Heart right ventricle (tissue), 16 donors: ENCODE results near the gene NLGN3. TPM values are rescaled to one million over a fixed set of nuclear protein-coding genes. Genes with fewer than 3 reads are reported as not detected.

Experiments
- ATAC-seq, 8 donors: fragments of 200-7000 bp; cut with Tn5 transposase; one replicate each; pipeline ENCODE4 v1.9.1; 2020; ENCODE audit warnings: mild to moderate bottlenecking in 8 of 8, moderate library complexity in 8 of 8, moderate number of reproducible peaks in 1 of 8
- DNase-seq, 2 donors: peaks; one replicate each; pipeline ENCODE4 v3.0.0-alpha.2; 2020
- H3K27ac ChIP-seq, 10 donors: fragments of 200-600 bp; sonication (generic) in 2 of 10; one replicate each; pipeline versions ENCODE4 v1.5.0 to v1.8.0; 2020 to 2022; ENCODE audit warnings: mild to moderate bottlenecking in 3 of 10
- H3K27me3 ChIP-seq, 7 donors: fragments of 200-600 bp; one replicate each; pipeline ENCODE4 v1.8.0; 2021 to 2022; ENCODE audit warnings: mild to moderate bottlenecking in 2 of 7
- H3K36me3 ChIP-seq, 9 donors: fragments of 200-600 bp; sonication (generic) in 1 of 9; one replicate each; pipeline versions ENCODE4 v1.5.0 to v1.8.0; 2020 to 2022; ENCODE audit warnings: mild to moderate bottlenecking in 2 of 9
- H3K4me1 ChIP-seq, 9 donors: fragments of 200-600 bp; sonication (generic) in 1 of 9; one replicate each; pipeline versions ENCODE4 v1.5.0 to v1.8.0; 2020 to 2022; ENCODE audit warnings: mild to moderate bottlenecking in 4 of 9
- H3K4me3 ChIP-seq, 10 donors: fragments of 200-600 bp; sonication (generic) in 2 of 10; one replicate each; pipeline versions ENCODE4 v1.5.0 to v1.8.0; 2020 to 2022; ENCODE audit warnings: mild to moderate bottlenecking in 7 of 10, moderate library complexity in 2 of 10
- H3K9me3 ChIP-seq, 11 donors: fragments of 200-600 bp in 10 of 11; sonication (generic) in 2 of 11; one replicate each; pipeline versions ENCODE4 v1.5.0 to v1.8.0; 2013 to 2022; ENCODE audit warnings: mild to moderate bottlenecking in 2 of 11, control low read depth in 1 of 11, moderate library complexity in 1 of 11
- CTCF ChIP-seq, 9 donors: fragments of 200-600 bp; sonication (generic) in 2 of 9; IDR thresholded peaks; one replicate each; pipeline versions ENCODE4 v1.5.0 to v1.8.0; 2021 to 2022; ENCODE audit warnings: antibody characterized with exemption in 9 of 9, mild to moderate bottlenecking in 5 of 9, moderate library complexity in 1 of 9
- WGBS, 2 donors: extraction: QIAGEN DNeasy Blood & Tissue Kit; methylation state at CpG; one replicate each; pipeline ENCODE4 v1.1.7; 2013; ENCODE audit warnings: inconsistent platforms in 1 of 2; 5-methylcytosine and 5-hydroxymethylcytosine counted together
- intact Hi-C, 10 donors: fragments of 100-400 bp; cut with DNase I; formaldehyde crosslinking; loops; one replicate each; pipeline versions ENCODE4 v1.11.1 to v1.14.2; 2022
- polyA plus RNA-seq, 2 donors: library from polyadenylated mRNA; stranded (reverse); fragments of 200-250 nt; gene quantifications; one replicate each; pipeline ENCODE4 v1.2.3, GENCODE V29; 2013
- total RNA-seq, 10 donors: library from RNA; stranded (reverse); fragmentation: NEBNext Ultra II Directional in 3 of 10; extraction: Animal tissue kit (Norgen Biotek cat#: 25700) in 3 of 10; gene quantifications; one replicate each; pipeline versions ENCODE4 v1.2.1 to v1.2.4, GENCODE V29; 2021 to 2023
- donor health status: Arrhythmogenic right ventricular cardiomyopathy.
- donor health status: ischemic (EF 13 %, LVEDD 7.1; RV severe dilation, severe dysfunction).
- donor health status: healthy with polysubstance abuse.
- donor health status: DM: no; HTN: yes; CAD: no.
- donor health status: DM: no; HTN: no; CAD: no.
- donor health status: ischemic (EF 25% LVEDD 6.9; RV normal size, moderate dysfunction).
- donor health status: ischemic (EF 25% LVEDD 5.7; RV mildly dilated, moderate dysfunction).
- donor health status: healthy.
- donor health status: DM: yes; HTN: yes; CAD: no.
- donor health status: Ischemic cardiomyopathy.
- donor health status: ischemic (EF 35%, LVEDD 5.7; RV mildly dilated, moderate dysfunction).
- donor health status: nonischemic (EF 11% LVEDD 7.7; RV severe dilation, severe dysfunction).
- donor health status: DM: yes; HTN: yes; CAD: no.
- donor health status: PGD.
- donor health status: ischemic (EF 29% LVEDD 5.4; RV normal size, mild dysfunction).
- donor health status: nonischemic (EF 23%, LVEDD 6.1; RV moderate dilation, normal function).

Gene NLGN3
- total and polyA plus RNA-seq, 12 donors = 0.16 to 0.94 (median 0.51) TPM

GRCh38 chrX:71100581-71101505 lies 43.8 kb upstream of the NLGN3 start:
- TF ChIP-seq CTCF (IDR thresholded peaks at IDR 0.05) = no peak
- ATAC-seq (no peak), DNase-seq (no peak)
- Histone ChIP-seq H3K27me3 (peaks cover 0 to 23% (median 0%) of the 10 kb centered on the region in 7 donors), H3K4me1 (peaks cover 0 to 42% (median 9%) of the 10 kb centered on the region in 9 donors), H3K9me3 (no peaks in the 10 kb centered on the region), H3K27ac (no peak overlapping the region), H3K4me3 (no peak overlapping the region), H3K36me3 (peaks cover 0 to 4% (median 0%) of the 10 kb centered on the region in 9 donors)
- WGBS, 2 donors = 81 to 83% methylated on average over 30 to 31 of the region's 31 CpGs
- intact Hi-C loops = no loop called here

GRCh38 chrX:71102292-71102691 lies 42.3 kb upstream of the NLGN3 start:
- Histone ChIP-seq H3K36me3 (peaks cover 0 to 4% (median 0%) of the 10 kb centered on the region in 9 donors), H3K9me3 (no peaks in the 10 kb centered on the region), H3K4me1 (peaks cover 0 to 41% (median 9%) of the 10 kb centered on the region in 9 donors), H3K27me3 (peaks cover 0 to 13% (median 0%) of the 10 kb centered on the region in 7 donors), H3K27ac (peak overlapping the region in 1 of 10 donors; percentile 75), H3K4me3 (no peak overlapping the region)
- ATAC-seq (no peak), DNase-seq (no peak)
- WGBS, 2 donors = 69 to 70% methylated on average over 3 of the region's 3 CpGs
- TF ChIP-seq CTCF (IDR thresholded peaks at IDR 0.05) = no peak
- intact Hi-C loops = no loop called here

- Histone ChIP-seq H3K9me3 (no peaks in the 10 kb centered on the region), H3K27ac (peak overlapping the region in 8 of 10 donors; percentile 20 to 75 (median 44)), H3K36me3 (peaks cover 0 to 4% (median 0%) of the 10 kb centered on the region in 9 donors), H3K4me3 (peak overlapping the region in 2 of 10 donors; percentile 9 to 22), H3K27me3 (peaks cover 0 to 5% (median 0%) of the 10 kb centered on the region in 7 donors), H3K4me1 (peaks cover 0 to 42% (median 0%) of the 10 kb centered on the region in 9 donors)
- ATAC-seq (peak in 4 of 8 donors; percentile 18 to 50 (median 44)), DNase-seq (peak in 1 of 2 donors; percentile 22)
- no peak for TF ChIP-seq CTCF (IDR thresholded peaks at IDR 0.05)
- intact Hi-C loops = no loop called here
- WGBS, 2 donors = 35 to 42% methylated on average over 8 of the region's 10 CpGs
Observed at GRCh38 chrX:71103110-71103983, 41.3 kb upstream of the NLGN3 start.

- H3K9me3 ChIP-seq = no peaks in the 10 kb centered on the region
- intact Hi-C loops = no loop called here
- no peak for DNase-seq
- peaks cover 0 to 44% (median 0%) of the 10 kb centered on the region in 9 donors for H3K4me1 ChIP-seq
- H3K27ac ChIP-seq = no peak overlapping the region
- 90 to 97% methylated on average over 3 of the region's 3 CpGs for WGBS, 2 donors
- no peaks in the 10 kb centered on the region for H3K27me3 ChIP-seq
- H3K4me3 ChIP-seq = no peak overlapping the region
- no peak for ATAC-seq
- peaks cover 0 to 4% (median 0%) of the 10 kb centered on the region in 9 donors for H3K36me3 ChIP-seq
- no peak for TF ChIP-seq CTCF (IDR thresholded peaks at IDR 0.05)
Observed at GRCh38 chrX:71105628-71106027, 39.0 kb upstream of the NLGN3 start.
